Fibroblast of the aortic adventitia (primary cell): ENCODE data around the gene MYH6. TPM values are rescaled to one million over a fixed set of nuclear protein-coding genes. Genes with fewer than 3 reads are reported as not detected.

Experiments
- DNase-seq: peaks from one replicate; pipeline ENCODE4 v3.0.0-alpha.2; 2010; ENCODE audit warnings: low read depth
- H3K4me3 ChIP-seq: 2 replicates; pipeline ENCODE4 v1.5.1; 2011; ENCODE audit warnings: low read depth, mild to moderate bottlenecking, control low read depth, low read length, moderate library complexity
- small RNA-seq: library from RNA; depleted of rRNA; stranded (forward); fragments of <200 nt; gene quantifications from one replicate; pipeline ENCODE3, GENCODE V24; 2012
- total RNA-seq: library from RNA; depleted of rRNA; stranded (reverse); fragments of >200 nt; gene quantifications from 2 replicates; pipeline ENCODE4 v1.2.3, GENCODE V29; 2012; ENCODE audit warnings: low replicate concordance
- TF ChIP-seq, protein P1 (sequence below): IDR thresholded peaks from 2 replicates; pipeline ENCODE4 v1.5.1; 2011; ENCODE audit warnings: mild to moderate bottlenecking, low read length, control low read depth, inconsistent platforms; ENCODE audit not compliant: insufficient read depth

MYH6 gene
- total RNA-seq, 1 donor: not detected

- no peak overlapping the region for H3K4me3 ChIP-seq
- no peak for DNase-seq
- TF ChIP-seq, protein P1, sequence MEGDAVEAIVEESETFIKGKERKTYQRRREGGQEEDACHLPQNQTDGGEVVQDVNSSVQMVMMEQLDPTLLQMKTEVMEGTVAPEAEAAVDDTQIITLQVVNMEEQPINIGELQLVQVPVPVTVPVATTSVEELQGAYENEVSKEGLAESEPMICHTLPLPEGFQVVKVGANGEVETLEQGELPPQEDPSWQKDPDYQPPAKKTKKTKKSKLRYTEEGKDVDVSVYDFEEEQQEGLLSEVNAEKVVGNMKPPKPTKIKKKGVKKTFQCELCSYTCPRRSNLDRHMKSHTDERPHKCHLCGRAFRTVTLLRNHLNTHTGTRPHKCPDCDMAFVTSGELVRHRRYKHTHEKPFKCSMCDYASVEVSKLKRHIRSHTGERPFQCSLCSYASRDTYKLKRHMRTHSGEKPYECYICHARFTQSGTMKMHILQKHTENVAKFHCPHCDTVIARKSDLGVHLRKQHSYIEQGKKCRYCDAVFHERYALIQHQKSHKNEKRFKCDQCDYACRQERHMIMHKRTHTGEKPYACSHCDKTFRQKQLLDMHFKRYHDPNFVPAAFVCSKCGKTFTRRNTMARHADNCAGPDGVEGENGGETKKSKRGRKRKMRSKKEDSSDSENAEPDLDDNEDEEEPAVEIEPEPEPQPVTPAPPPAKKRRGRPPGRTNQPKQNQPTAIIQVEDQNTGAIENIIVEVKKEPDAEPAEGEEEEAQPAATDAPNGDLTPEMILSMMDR: no peak
Measured at GRCh38 chr14:23339506-23340268, 68.4 kb downstream of the MYH6 start.

- TF ChIP-seq, protein P1: no peak
- no peak overlapping the region for H3K4me3 ChIP-seq
- DNase-seq: no peak
Measured at GRCh38 chr14:23335623-23336022, 72.5 kb downstream of the MYH6 start.

Small RNAs within 50 kb of the gene (small RNA-seq; reads per million reads assigned to genes)
- not detected for gene MIR208A
- gene MIR208B: not detected

Other genes starting within 250 kb of the MYH6 start
- gene SLC7A8, start 224.6 kb downstream of the MYH6 start, total RNA-seq: 11.7 and 37.5 TPM in 2 replicates
- not detected in 2 replicates for gene RNF212B, start 170.3 kb downstream of the MYH6 start, total RNA-seq
- 7.0 and 7.5 TPM in 2 replicates for gene HOMEZ, start 122.1 kb downstream of the MYH6 start, total RNA-seq
- 6.6 and 10.9 TPM in 2 replicates for gene PPP1R3E, start 105.4 kb downstream of the MYH6 start, total RNA-seq
- gene BCL2L2, start 101.4 kb downstream of the MYH6 start, total RNA-seq: 18.5 and 19.9 TPM in 2 replicates
- 44.8 and 53.4 TPM in 2 replicates for gene PABPN1, start 86.8 kb downstream of the MYH6 start, total RNA-seq
- 9.6 and 13.4 TPM in 2 replicates for gene SLC22A17, start 55.4 kb downstream of the MYH6 start, total RNA-seq
- gene EFS, start 43.1 kb downstream of the MYH6 start, total RNA-seq: 4.6 and 10.8 TPM in 2 replicates
- not detected in 2 replicates for gene IL25, start 35.5 kb downstream of the MYH6 start, total RNA-seq
- 0.49 TPM in 1 of 2 replicates, not detected in the other for gene CMTM5, start 31.2 kb downstream of the MYH6 start, total RNA-seq
- gene MYH7, start 27.4 kb upstream of the MYH6 start, total RNA-seq: not detected in 2 replicates
- 31.5 and 73.5 TPM in 2 replicates for gene NGDN, start 61.4 kb upstream of the MYH6 start, total RNA-seq
- gene ZFHX2, start 143.5 kb upstream of the MYH6 start, total RNA-seq: 0.36 and 0.41 TPM in 2 replicates
- 22.3 and 26.8 TPM in 2 replicates for gene THTPA, start 148.0 kb upstream of the MYH6 start, total RNA-seq
- 4.0 and 4.3 TPM in 2 replicates for gene AP1G2, start 159.5 kb upstream of the MYH6 start, total RNA-seq
- gene JPH4, start 170.5 kb upstream of the MYH6 start, total RNA-seq: not detected in 2 replicates
- gene DHRS2, start 228.1 kb upstream of the MYH6 start, total RNA-seq: 1.1 TPM in 1 of 2 replicates, not detected in the other